GM18873 (cell line): Measurements from ENCODE around the gene NUP133.
"Not testable (repeated sequence)": the region's sequence is repeated elsewhere in the genome, so short reads cannot be mapped to it uniquely, and the experiment has no call there.

Source experiments
- ATAC-seq: cut with Tn5 transposase; IDR thresholded peaks from one replicate; pipeline ENCODE4 v1.9.1; 2021; ENCODE audit warnings: mild to moderate bottlenecking, moderate library complexity, moderate number of reproducible peaks; ENCODE audit not compliant: unreplicated experiment, low FRiP score

NUP133 gene

GRCh38 chr1:229507951-229508822 is at the start of gene NUP133:
Gene NUP133 (minus strand): TSS chr1:229508341. CDS start chr1:229508249, 92 bp downstream.
- ATAC-seq: peak; percentile 83

- ATAC-seq: no peak
These were observed 49.2 kb upstream of the NUP133 start for GRCh38 chr1:229557200-229557850.

- no peak for ATAC-seq
These were observed 46.9 kb upstream of the NUP133 start for GRCh38 chr1:229554886-229555621.

- no peak for ATAC-seq
These were observed 45.5 kb upstream of the NUP133 start for GRCh38 chr1:229553621-229554130.

GRCh38 chr1:229552732-229553131 is 44.6 kb upstream of the NUP133 start:
- ATAC-seq: no peak

GRCh38 chr1:229550812-229551567 is 42.8 kb upstream of the NUP133 start:
- ATAC-seq: no peak

GRCh38 chr1:229547542-229547941 is 39.4 kb upstream of the NUP133 start:
- no peak for ATAC-seq

GRCh38 chr1:229544587-229544986 is 36.4 kb upstream of the NUP133 start:
- ATAC-seq: no peak

GRCh38 chr1:229539863-229540506 is 31.8 kb upstream of the NUP133 start:
- ATAC-seq: no peak

GRCh38 chr1:229538945-229539344 is 30.8 kb upstream of the NUP133 start:
- ATAC-seq: no peak

GRCh38 chr1:229537894-229538293 is 29.8 kb upstream of the NUP133 start:
- no peak for ATAC-seq

- no peak for ATAC-seq
These were observed 28.8 kb upstream of the NUP133 start for GRCh38 chr1:229536982-229537381.

GRCh38 chr1:229535230-229535629 is 27.1 kb upstream of the NUP133 start:
- ATAC-seq: no peak

- no peak for ATAC-seq
These were observed 23.2 kb upstream of the NUP133 start for GRCh38 chr1:229531326-229531725.

- ATAC-seq: no peak
These were observed 21.5 kb upstream of the NUP133 start for GRCh38 chr1:229529639-229530038.

GRCh38 chr1:229526695-229527094 is 18.6 kb upstream of the NUP133 start:
- ATAC-seq: no peak

GRCh38 chr1:229523052-229523451 is 14.9 kb upstream of the NUP133 start:
- ATAC-seq: no peak

- no peak for ATAC-seq
These were observed 6.6 kb upstream of the NUP133 start for GRCh38 chr1:229514578-229515275.

GRCh38 chr1:229511625-229512024 is 3.5 kb upstream of the NUP133 start:
- not testable (repeated sequence) for ATAC-seq
